GM11168 (cell line): ENCODE data around the gene COL25A1.
"Not testable (repeated sequence)": the region's sequence is repeated elsewhere in the genome, so short reads cannot be mapped to it uniquely, and the experiment has no call there.

Source experiments
- in situ Hi-C: fragments of 300-500 bp; cut with MboI; formaldehyde crosslinking; loops from one replicate; pipeline ENCODE4 v1.12.0; 2022; ENCODE audit warnings: low sequenced_read_pairs; ENCODE audit not compliant: unreplicated experiment

COL25A1 gene

GRCh38 chr4:108940149-108940548 is 362.3 kb downstream of the COL25A1 start:
- in situ Hi-C loops: no loop called here

- in situ Hi-C loops: no loop called here
These were observed 365.4 kb downstream of the COL25A1 start for GRCh38 chr4:108937066-108937465.

GRCh38 chr4:108933925-108934324 is 368.5 kb downstream of the COL25A1 start:
- in situ Hi-C loops: not testable (repeated sequence)

DNA sequence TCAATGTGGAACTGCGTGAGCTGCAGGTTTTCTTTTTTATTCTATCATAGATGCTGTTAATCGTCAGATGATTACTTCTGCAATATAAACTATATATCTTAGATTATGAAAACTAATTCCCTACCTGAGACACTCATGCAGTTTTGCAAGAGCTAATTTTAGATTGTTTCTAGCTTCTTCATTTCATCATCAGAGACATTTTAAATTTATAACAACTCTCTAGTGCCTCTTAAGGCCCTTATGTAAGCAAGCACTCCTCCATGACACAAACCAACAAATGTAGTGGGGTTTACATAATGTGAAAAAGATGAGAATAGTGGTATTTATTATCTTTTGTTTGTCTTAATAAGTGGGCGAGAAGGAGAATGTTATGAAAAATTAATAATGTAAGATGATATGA is 369.4 kb downstream of the COL25A1 start:
- in situ Hi-C loops: no loop called here

DNA sequence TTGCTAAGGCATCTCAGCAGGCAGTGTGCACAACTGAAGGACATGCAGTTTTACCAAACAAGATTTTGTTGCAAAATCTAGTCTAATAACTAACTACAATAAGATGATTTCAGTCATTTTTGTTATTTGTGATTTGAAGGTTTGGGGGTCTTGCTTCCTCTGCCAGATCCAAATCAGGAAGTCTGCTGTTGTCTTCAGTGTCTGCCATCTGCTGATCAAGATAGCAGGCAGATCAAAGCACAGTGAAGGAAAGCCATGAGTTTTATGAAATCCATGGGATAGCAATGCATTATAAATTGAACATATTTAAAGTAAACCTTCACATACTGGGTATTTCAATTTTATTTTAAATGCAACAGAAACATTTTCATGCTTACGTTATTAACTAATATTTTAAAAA is 370.5 kb downstream of the COL25A1 start:
- in situ Hi-C loops: no loop called here

- in situ Hi-C loops: no loop called here
These were observed 372.3 kb downstream of the COL25A1 start for GRCh38 chr4:108930186-108930585.

- in situ Hi-C loops: no loop called here
These were observed 375.7 kb downstream of the COL25A1 start for GRCh38 chr4:108926781-108927180.

DNA sequence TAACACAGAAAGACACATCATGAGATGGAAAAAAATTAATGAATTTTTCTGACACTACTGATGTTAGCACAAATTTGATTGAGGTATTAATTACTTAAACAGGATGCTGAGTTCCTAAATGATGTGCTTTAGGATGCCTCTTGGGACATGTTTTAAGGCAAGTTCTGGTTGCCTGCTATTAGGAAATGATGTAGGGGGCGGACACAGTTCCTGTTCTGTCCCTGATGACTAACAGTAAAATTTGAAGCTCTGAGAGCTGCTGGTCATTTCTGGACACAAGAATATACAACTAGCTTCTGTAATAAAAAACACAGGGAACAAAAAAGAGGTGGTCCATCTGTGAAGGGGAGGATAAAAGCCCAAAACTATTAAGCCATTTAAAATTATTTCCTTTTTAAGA is 376.4 kb downstream of the COL25A1 start:
- in situ Hi-C loops: no loop called here

- in situ Hi-C loops: no loop called here
These were observed 380.3 kb downstream of the COL25A1 start for GRCh38 chr4:108922191-108922590.

DNA sequence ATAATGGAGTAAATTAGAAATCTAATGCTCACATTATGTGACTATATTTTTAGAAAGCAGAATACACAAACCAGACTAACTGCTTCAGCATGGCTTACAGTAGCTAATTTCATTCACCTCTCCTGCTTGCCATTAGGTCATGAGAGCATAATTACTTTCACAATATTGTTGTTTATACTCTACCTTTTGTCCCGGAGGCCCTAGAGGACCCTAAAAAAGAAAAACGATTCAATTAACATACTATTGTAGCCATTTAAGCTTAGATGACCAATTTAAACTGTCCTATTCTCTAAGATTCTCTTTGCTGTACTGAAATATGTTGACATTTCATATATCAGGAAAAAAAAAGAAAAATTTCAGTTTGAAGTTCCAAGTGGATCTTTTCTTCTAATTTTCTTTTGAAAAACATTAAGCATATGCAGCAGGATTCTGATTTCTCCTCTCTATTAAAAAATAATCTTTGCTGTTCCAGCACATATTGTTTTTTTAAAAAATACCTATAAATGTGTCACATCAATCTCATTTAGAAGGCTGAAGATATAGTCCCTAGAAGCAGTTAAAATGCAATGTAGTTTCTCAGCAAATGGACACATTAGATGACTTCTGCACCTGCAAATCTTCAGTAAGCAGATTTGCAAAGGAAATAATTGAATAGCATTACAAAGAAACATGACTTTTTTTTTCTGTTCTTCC is 381.9 kb downstream of the COL25A1 start:
- in situ Hi-C loops: no loop called here

GRCh38 chr4:108919226-108919893 is 383.1 kb downstream of the COL25A1 start:
- in situ Hi-C loops: no loop called here

GRCh38 chr4:108917255-108917654 is 385.2 kb downstream of the COL25A1 start:
- in situ Hi-C loops: no loop called here

DNA sequence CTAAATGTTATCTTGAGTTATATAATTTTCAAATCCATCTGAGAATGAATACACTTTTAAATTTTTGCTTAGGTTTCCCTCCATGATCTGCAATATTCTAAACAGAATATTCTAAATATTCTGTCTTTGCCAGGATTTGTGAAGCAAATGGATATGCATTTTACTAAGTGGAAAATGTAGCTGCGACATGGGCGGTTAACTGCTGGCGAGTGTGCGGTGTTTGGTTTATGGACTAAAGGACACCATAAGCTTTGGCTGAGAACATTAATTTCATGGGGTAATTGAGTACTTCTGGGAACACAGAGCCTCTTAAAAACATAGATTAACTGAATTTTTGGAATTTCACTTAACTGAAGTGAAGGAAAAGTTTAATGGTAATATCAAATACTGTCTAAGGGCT is 385.8 kb downstream of the COL25A1 start:
- in situ Hi-C loops: no loop called here

- in situ Hi-C loops: no loop called here
These were observed 395.5 kb downstream of the COL25A1 start for GRCh38 chr4:108906866-108907367.

DNA sequence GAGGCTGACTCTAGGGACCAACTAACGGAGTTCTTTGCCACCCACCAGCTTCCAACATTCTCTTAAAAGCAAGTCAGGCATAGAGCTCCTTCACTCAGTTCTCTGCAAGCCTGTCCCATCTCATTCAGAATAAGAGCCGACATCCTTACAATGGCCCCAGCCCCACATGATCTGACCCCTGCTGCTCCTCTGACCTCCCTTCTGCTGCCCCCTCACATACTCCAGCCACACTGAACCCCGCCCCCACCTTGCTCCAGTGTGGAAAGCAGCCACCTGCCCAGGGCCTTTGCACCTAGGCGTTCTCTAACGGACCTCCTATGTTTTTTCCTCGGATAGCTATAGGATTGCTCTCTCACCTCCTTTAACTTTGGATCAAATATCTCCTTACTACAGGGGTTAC is 396.5 kb downstream of the COL25A1 start:
- in situ Hi-C loops: no loop called here

- in situ Hi-C loops: no loop called here
These were observed 398.8 kb downstream of the COL25A1 start for GRCh38 chr4:108903464-108904221.

GRCh38 chr4:108902769-108903168 is 399.7 kb downstream of the COL25A1 start:
- in situ Hi-C loops: no loop called here

DNA sequence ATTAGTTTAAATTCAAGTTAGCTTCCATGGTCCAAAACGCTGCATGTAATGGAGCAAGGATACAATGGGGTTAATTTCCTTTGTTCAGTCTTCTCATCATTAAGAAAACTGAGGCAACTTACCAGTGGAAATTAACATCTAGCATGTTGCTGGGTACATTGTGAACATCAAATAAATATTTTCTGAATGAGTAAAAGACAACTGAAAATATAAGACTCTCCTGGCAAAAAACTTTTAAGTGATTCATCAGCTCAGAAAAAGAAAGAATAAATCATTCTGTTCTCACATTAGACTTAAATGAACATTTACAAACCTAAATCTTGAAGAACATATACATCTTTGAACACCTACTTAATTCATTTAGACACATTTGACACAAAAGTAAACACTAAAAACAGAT is 401.2 kb downstream of the COL25A1 start:
- in situ Hi-C loops: no loop called here

DNA sequence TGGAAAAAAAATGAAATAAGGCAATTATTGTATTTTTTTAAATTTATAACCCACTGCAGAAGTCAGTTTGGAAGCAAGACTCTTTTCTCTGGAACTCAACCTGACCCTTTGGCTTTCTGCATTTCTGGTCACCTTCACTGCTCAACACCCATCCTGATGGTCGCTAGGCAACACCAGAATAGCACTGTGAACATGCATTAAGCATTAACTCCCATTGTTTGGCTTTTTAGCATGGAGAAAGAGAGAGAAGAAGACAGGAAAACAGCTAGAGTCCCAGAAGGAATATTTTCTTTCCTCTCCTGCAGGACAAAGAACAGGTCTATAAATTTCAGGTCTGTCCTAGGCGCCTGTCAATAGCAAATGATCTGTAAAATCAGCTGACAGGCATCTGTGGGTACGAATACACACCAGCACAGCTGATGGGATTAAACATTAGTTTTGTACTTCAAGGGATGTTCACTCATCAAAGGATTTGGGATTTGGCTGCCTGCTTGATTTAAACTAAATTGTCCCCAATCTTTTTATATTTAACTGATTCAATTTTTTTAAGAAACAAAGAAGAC is 402.4 kb downstream of the COL25A1 start:
- in situ Hi-C loops: no loop called here

- in situ Hi-C loops: no loop called here
These were observed 409.0 kb downstream of the COL25A1 start for GRCh38 chr4:108893468-108893867.
